ENCODE data around the gene MT3.

The MT3 gene

DNA sequence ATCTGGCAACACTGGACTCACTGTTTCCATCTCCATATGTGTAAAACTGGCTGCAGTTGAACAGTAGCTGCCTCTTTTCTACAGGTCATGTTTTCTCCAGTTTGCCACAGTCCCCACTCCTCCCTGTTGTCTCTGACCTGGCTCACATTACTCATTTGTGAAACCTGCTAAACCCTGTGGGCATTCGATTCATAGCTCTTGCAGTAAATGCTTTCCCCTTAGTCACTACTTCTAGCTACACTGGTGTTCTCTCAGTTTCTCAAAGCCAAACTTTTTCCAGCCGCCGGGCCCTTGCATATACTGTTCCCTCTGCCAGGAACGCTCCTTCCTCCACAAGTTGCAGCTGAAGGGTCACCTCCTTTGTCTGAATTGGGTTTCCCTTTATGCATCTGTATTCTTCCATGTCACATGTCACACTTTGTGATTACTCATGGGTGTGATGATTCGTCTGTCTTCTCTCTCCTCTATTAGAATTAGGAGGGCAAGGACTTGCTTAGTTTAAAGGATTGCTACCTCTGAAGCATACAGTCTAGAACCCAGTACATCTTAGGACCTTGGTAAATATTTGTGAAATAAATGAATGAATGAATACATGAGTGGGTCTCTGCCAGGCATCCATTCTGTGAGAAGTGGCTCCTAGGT lies 39.5 kb upstream of the MT3 start:
- H3K4me3 ChIP-seq (ENCODE audit: low read length), result no peak overlapping the region
- DNase-seq (ENCODE audit: low read depth), result no peak
- TF ChIP-seq, protein P1, sequence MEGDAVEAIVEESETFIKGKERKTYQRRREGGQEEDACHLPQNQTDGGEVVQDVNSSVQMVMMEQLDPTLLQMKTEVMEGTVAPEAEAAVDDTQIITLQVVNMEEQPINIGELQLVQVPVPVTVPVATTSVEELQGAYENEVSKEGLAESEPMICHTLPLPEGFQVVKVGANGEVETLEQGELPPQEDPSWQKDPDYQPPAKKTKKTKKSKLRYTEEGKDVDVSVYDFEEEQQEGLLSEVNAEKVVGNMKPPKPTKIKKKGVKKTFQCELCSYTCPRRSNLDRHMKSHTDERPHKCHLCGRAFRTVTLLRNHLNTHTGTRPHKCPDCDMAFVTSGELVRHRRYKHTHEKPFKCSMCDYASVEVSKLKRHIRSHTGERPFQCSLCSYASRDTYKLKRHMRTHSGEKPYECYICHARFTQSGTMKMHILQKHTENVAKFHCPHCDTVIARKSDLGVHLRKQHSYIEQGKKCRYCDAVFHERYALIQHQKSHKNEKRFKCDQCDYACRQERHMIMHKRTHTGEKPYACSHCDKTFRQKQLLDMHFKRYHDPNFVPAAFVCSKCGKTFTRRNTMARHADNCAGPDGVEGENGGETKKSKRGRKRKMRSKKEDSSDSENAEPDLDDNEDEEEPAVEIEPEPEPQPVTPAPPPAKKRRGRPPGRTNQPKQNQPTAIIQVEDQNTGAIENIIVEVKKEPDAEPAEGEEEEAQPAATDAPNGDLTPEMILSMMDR (conservative IDR thresholded peaks at IDR 0.05; ENCODE audit: low read length), result no peak

DNA sequence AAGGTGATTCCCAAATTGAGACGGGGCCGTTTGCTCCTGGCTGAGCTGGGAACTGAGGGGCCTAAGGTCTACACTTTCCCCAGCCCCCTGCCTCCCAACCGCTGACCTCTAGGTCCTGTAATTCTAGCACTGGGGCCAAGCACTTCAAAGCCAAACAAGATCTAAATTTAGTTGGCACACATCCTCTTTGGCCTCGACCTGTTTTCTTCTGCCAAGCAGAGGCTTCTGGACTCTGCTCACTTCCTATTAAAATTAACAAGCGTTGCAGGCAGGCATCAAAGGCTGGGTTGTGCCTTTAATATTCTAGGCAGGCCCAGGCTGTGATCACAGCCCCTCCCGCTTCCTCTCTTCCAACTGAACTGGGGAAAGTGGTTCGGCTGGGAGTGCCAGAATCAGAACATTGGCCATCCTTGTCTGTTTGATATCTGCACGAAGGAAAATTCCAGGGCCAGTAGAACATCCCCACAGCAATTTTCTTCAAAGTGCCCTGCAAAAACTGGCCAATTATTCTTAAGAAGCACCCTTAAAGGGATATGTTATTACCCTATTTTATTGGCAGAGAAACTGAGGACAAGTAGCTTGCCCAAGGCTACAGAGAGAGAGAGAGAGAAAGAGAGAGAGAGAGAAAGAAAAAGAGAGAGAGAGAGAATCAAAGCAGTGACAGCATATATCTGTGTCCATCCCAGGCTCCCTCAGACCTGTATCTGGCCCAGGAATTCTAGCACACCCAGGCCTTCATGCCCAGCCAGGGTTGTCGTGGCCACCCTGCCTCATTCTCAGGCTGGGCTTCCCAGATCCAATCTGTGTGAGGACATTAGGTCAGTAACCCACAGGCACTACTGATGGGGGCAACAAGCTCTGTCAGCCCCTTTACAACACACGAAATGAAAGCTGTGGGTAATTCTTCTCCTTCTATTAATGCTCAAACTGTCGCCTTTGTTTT lies 37.3 kb upstream of the MT3 start:
- H3K4me3 ChIP-seq (ENCODE audit: low read length), result no peak overlapping the region
- TF ChIP-seq, protein P1 (conservative IDR thresholded peaks at IDR 0.05; ENCODE audit: low read length), result no peak
- DNase-seq (ENCODE audit: low read depth), result no peak

DNA sequence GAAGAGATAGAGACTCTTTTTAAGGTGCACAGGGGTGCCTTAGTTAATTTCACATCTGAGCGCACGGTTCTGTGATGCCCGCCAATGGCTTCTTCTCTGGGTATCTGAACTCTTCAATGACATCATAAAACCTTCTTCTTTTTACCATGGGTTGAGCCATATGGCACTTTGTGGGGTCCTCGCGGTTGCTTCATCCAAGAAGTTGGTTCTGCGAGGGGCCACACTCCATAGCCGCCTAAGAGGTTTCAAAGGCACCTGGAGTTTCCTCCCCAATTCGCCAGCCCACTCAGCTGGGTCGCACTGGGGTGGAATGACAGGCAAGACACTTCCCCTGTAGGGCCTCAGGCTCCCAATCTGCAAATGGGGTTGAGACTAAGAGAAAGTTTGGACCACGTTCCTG lies 34.9 kb upstream of the MT3 start:
- DNase-seq (ENCODE audit: low read depth), result no peak
- no peak overlapping the region for H3K4me3 ChIP-seq (ENCODE audit: low read length)
- TF ChIP-seq, protein P1 (conservative IDR thresholded peaks at IDR 0.05; ENCODE audit: low read length), result no peak

DNA sequence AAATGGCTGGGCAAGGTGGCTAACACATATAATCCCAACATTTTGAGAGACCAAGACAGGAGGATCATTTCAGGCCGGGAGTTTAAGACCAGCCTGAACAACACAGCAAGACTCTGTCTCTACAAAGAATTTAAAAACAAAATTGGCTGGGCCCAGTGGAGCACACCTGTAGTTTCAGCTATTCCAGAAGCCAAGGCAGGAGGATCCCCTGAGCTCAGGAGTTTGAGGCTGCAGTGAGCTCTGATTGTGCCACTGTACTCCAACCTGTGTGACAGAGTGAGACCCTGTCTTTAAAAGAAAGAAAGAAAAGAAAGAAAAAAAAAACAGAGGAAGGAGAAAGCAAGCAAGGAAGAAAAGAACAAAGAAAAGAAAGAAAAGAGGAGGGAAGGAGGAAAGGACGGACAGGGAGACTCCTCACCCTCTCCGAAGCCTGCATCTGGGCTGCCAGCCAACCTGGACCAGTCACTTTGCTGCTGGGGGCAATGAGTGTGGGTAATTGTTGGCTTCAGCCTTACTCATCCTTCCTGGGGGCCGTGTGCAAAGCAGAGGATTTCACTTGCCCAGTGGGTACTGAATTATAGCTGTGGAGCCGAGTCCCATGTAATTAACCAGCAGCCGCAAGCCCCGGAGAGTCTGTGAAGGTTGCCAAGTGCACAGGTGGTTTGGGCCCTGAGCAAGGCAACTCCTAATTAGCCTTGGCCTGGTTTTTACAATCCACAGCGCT lies 31.1 kb upstream of the MT3 start:
- peak; percentile 65 for DNase-seq (ENCODE audit: low read depth)
- TF ChIP-seq, protein P1 (conservative IDR thresholded peaks at IDR 0.05; ENCODE audit: low read length), result no peak

DNA sequence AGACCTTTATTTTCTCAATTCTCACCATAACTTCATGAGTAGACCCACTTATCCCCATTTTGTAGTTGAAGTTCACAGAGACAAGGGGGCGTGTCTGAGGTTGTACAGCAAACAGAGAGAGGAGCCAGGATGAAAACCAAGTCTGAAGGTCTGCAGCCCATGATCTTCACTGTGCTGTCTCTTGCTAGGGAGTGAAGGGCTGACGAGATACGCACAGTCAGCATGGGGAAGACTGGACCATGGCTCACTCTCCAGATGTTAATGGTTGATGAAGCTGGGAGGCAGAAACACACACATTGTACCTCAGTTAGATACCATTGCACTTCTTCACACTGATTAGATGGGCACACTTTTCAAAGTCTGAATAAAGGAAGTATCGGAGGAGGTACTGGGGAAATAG lies 30.2 kb upstream of the MT3 start:
- TF ChIP-seq, protein P1 (conservative IDR thresholded peaks at IDR 0.05; ENCODE audit: low read length), result no peak
- no peak overlapping the region for H3K4me3 ChIP-seq (ENCODE audit: low read length)
- no peak for DNase-seq (ENCODE audit: low read depth)

More for the DNA sequence above, 31.1 kb upstream of the MT3 start:
- no peak overlapping the region for H3K4me3 ChIP-seq (ENCODE audit: low read length)

DNA sequence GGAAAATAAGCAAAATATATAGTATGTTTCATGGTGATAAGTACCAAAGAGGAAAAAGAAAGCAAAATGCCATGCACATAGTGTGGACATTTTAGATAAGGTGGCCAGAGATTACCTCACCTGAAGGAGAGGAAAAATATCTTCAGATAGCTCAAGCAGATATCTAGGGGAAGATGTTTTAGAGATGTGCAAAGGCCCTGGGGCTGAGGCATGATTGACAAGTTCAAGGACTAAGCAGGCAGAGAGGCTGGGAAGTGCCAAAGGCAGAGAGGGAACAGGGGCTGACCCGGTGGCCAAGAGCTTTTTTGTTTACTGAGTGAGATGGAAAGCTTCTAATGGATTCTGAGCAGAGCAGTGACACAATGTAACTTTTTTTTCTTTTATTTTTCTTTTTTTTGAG lies 28.9 kb upstream of the MT3 start:
- H3K4me3 ChIP-seq (ENCODE audit: low read length), result no peak overlapping the region
- TF ChIP-seq, protein P1 (conservative IDR thresholded peaks at IDR 0.05; ENCODE audit: low read length), result no peak
- DNase-seq (ENCODE audit: low read depth), result no peak
